Osteoblast (primary cell): ENCODE measurements around the gene ST3GAL2. TPM values are rescaled to one million over a fixed set of nuclear protein-coding genes. Genes with fewer than 3 reads are reported as not detected.

Experiments used
- DNase-seq: peaks from one replicate; pipeline ENCODE4 v3.0.0; 2011; ENCODE audit warnings: low spot score, mixed read lengths; ENCODE audit not compliant: insufficient read length; ENCODE audit errors: missing footprints
- H2AFZ ChIP-seq: 2 replicates; pipeline ENCODE4 v1.6.0; 2011; ENCODE audit warnings: mild to moderate bottlenecking, low read length
- H3K27ac ChIP-seq: 2 replicates; pipeline ENCODE4 v1.5.1; 2011; ENCODE audit warnings: mild to moderate bottlenecking, low read depth, low read length, moderate library complexity
- H3K27me3 ChIP-seq: 2 replicates; pipeline ENCODE4 v1.6.0; 2012; ENCODE audit warnings: mild to moderate bottlenecking, control low read depth, inconsistent platforms, low read length, moderate library complexity; ENCODE audit not compliant: insufficient read depth
- H3K36me3 ChIP-seq: 2 replicates; pipeline ENCODE4 v1.5.1; 2011; ENCODE audit warnings: mild to moderate bottlenecking, low read length, control low read depth, moderate library complexity; ENCODE audit not compliant: insufficient read depth
- H3K4me1 ChIP-seq: 2 replicates; pipeline ENCODE4 v1.5.1; 2011; ENCODE audit warnings: mild to moderate bottlenecking, low read length, control low read depth, moderate library complexity; ENCODE audit not compliant: insufficient read depth
- H3K4me2 ChIP-seq: 2 replicates; pipeline ENCODE4 v1.6.0; 2011; ENCODE audit warnings: mild to moderate bottlenecking, low read length; ENCODE audit not compliant: insufficient read depth
- H3K4me3 ChIP-seq: fragments of 200-600 bp; sonication (generic); 3 replicates; pipeline ENCODE4 v1.5.1; 2012; ENCODE audit warnings: mild to moderate bottlenecking, low read length, inconsistent platforms; ENCODE audit not compliant: insufficient read depth
- H3K79me2 ChIP-seq: 2 replicates; pipeline ENCODE4 v1.6.0; 2012; ENCODE audit warnings: mild to moderate bottlenecking, low read length, control low read depth, inconsistent platforms; ENCODE audit not compliant: insufficient read depth
- H3K9me3 ChIP-seq: 2 replicates; pipeline ENCODE4 v1.5.1; 2011; ENCODE audit warnings: low read depth, low read length, control low read depth
- H4K20me1 ChIP-seq: 2 replicates; pipeline ENCODE4 v1.6.0; 2012; ENCODE audit warnings: mild to moderate bottlenecking, low read length, control low read depth; ENCODE audit not compliant: insufficient read depth
- CTCF ChIP-seq: IDR thresholded peaks from 2 replicates; pipeline ENCODE4 v1.5.1; 2011; ENCODE audit warnings: mild to moderate bottlenecking, low read depth, low read length, moderate library complexity; ENCODE audit errors: extremely low read depth
- total RNA-seq: library from RNA; depleted of rRNA; stranded (reverse); fragments of >200 nt; gene quantifications from 2 replicates; pipeline ENCODE4 v1.2.3, GENCODE V29; 2012

Gene ST3GAL2
- total RNA-seq, 1 donor = 22.4 TPM

DNA sequence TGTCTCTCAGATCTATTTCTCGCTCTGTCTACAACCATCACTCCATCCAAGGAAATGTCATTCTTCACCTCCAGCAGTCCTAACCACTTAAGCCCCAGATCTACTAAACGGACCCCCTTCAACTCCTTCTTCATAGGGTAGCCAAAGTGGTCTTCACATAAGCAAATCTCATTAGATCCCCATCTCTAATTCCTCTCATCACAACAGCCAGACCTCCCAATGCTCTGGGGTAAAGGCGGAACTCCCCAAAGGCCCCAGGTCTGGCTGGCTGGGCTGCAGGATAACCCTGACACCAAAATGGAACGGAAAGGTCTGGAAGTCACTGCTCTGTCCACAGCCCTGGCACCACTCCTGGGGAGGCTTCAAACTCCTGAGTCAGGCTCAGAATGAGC, 11.1 kb downstream of the ST3GAL2 start:
- Histone ChIP-seq H2AFZ (no peak overlapping the region), H3K79me2 (peaks cover 71% of the 10 kb centered on the region), H3K27me3 (no peaks in the 10 kb centered on the region), H4K20me1 (peaks cover 45% of the 10 kb centered on the region), H3K4me1 (peaks cover 40% of the 10 kb centered on the region), H3K4me2 (peak overlapping the region; percentile 68), H3K36me3 (no peaks in the 10 kb centered on the region), H3K27ac (peak overlapping the region; percentile 72), H3K9me3 (no peaks in the 10 kb centered on the region), H3K4me3 (peak overlapping the region; percentile 16)
- DNase-seq = no peak
- TF ChIP-seq CTCF = no peak

DNA sequence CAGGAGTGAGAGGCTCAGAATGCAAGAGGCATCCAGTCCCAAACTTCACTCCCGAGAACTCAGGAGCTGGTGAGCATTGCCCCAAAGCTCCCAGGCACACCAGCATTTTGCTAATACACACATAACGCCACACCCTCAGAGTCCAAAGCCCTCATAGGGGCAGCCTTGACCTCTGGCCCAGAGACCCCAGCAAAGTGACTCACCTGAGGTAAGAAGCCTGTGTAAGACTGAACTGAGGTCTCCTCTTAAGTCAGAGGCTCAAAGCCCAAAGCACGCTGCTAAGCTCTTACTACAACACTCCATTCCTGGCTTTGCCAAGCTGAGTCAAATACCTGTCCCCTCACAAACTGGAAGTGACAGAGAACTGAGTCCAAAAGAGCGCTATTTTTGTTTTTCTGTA, 16.4 kb downstream of the ST3GAL2 start:
- Histone ChIP-seq H4K20me1 (peaks cover 56% of the 10 kb centered on the region), H3K4me1 (peaks cover 6% of the 10 kb centered on the region)

GRCh38 chr16:70421473-70422311, 17.2 kb downstream of the ST3GAL2 start:
- H3K4me1 ChIP-seq = peaks cover 5% of the 10 kb centered on the region
- H3K27me3 ChIP-seq = no peaks in the 10 kb centered on the region
- peaks cover 74% of the 10 kb centered on the region for H3K79me2 ChIP-seq
- no peak overlapping the region for H3K4me3 ChIP-seq
- peaks cover 57% of the 10 kb centered on the region for H4K20me1 ChIP-seq
- no peak overlapping the region for H3K4me2 ChIP-seq
- no peak overlapping the region for H2AFZ ChIP-seq
- no peaks in the 10 kb centered on the region for H3K9me3 ChIP-seq
- TF ChIP-seq CTCF = no peak
- H3K36me3 ChIP-seq = peaks cover 4% of the 10 kb centered on the region
- peak; percentile 27 for DNase-seq
- H3K27ac ChIP-seq = no peak overlapping the region

More for the DNA sequence above, 16.4 kb downstream of the ST3GAL2 start:
- H3K9me3 ChIP-seq = no peaks in the 10 kb centered on the region
- H3K27me3 ChIP-seq = no peaks in the 10 kb centered on the region
- no peak overlapping the region for H3K27ac ChIP-seq
- H2AFZ ChIP-seq = no peak overlapping the region
- no peak overlapping the region for H3K4me3 ChIP-seq
- peaks cover 72% of the 10 kb centered on the region for H3K79me2 ChIP-seq
- H3K4me2 ChIP-seq = no peak overlapping the region
- DNase-seq = no peak
- peaks cover 4% of the 10 kb centered on the region for H3K36me3 ChIP-seq
- TF ChIP-seq CTCF = no peak

- Histone ChIP-seq H4K20me1 (peaks cover 61% of the 10 kb centered on the region), H3K4me1 (peaks cover 5% of the 10 kb centered on the region), H3K4me2 (no peak overlapping the region), H3K36me3 (peaks cover 4% of the 10 kb centered on the region), H3K9me3 (no peaks in the 10 kb centered on the region), H3K79me2 (peaks cover 77% of the 10 kb centered on the region), H3K4me3 (no peak overlapping the region), H3K27me3 (no peaks in the 10 kb centered on the region), H3K27ac (no peak overlapping the region), H2AFZ (no peak overlapping the region)
- DNase-seq = no peak
- TF ChIP-seq CTCF = no peak
Observed at GRCh38 chr16:70421014-70421413, 17.9 kb downstream of the ST3GAL2 start.
